Brain microvascular endothelial cell (primary cell): ENCODE data around the gene HOXC11.

Experiments
- DNase-seq: peaks from one replicate; pipeline ENCODE4 v3.0.0-alpha.2; 2020
- H3K27ac ChIP-seq: fragments of 250-450 bp; sonication (Bioruptor Pico); 2 replicates; pipeline ENCODE4 v1.5.1; 2020; ENCODE audit warnings: mild to moderate bottlenecking, moderate library complexity
- H3K27me3 ChIP-seq: fragments of 250-450 bp; sonication (Bioruptor Pico); replicated peaks from 2 replicates; pipeline ENCODE4 v1.5.1; 2020; ENCODE audit warnings: mild to moderate bottlenecking
- H3K36me3 ChIP-seq: fragments of 250-450 bp; sonication (Bioruptor Pico); replicated peaks from 2 replicates; pipeline ENCODE4 v1.5.1; 2020; ENCODE audit warnings: mild to moderate bottlenecking
- H3K4me3 ChIP-seq: 2 replicates; pipeline ENCODE4 v1.5.1; 2011; ENCODE audit warnings: low read depth, mild to moderate bottlenecking, control low read depth, low read length, moderate library complexity
- CTCF ChIP-seq: IDR thresholded peaks from 2 replicates; pipeline ENCODE4 v1.5.1; 2011; ENCODE audit warnings: low read depth, mild to moderate bottlenecking, moderate library complexity, low read length, control low read depth, inconsistent platforms; ENCODE audit errors: missing control alignments
- in situ Hi-C: cut with HindIII; loops from 2 replicates; pipeline ENCODE4 v1.10.0; 2017; ENCODE audit warnings: low sequenced_read_pairs, low pct_ligation_motif_present

HOXC11 gene

GRCh38 chr12:53969588-53970259, 3.2 kb upstream of the HOXC11 start:
- Histone ChIP-seq H3K4me3 (no peak overlapping the region), H3K27ac (no peak overlapping the region), H3K36me3 (no peaks in the 10 kb centered on the region), H3K27me3 (peaks cover 97% of the 10 kb centered on the region)
- in situ Hi-C loops: no loop called here
- no peak for TF ChIP-seq CTCF
- DNase-seq: no peak

- TF ChIP-seq CTCF: no peak
- peaks cover 95% of the 10 kb centered on the region for H3K27me3 ChIP-seq
- no peak for DNase-seq
These were observed 2.5 kb upstream of the HOXC11 start for GRCh38 chr12:53970451-53970850.

GRCh38 chr12:53971129-53971528, 1.8 kb upstream of the HOXC11 start:
- in situ Hi-C loops: no loop called here
- H3K4me3 ChIP-seq: no peak overlapping the region
- peaks cover 94% of the 10 kb centered on the region for H3K27me3 ChIP-seq
- H3K27ac ChIP-seq: no peak overlapping the region
- no peak for TF ChIP-seq CTCF
- H3K36me3 ChIP-seq: no peaks in the 10 kb centered on the region
- DNase-seq: no peak

More at GRCh38 chr12:53970451-53970850, 2.5 kb upstream of the HOXC11 start:
- Histone ChIP-seq H3K27ac (no peak overlapping the region), H3K4me3 (no peak overlapping the region), H3K36me3 (no peaks in the 10 kb centered on the region)
- in situ Hi-C loops: no loop called here

GRCh38 chr12:53971686-53972085, 1.2 kb upstream of the HOXC11 start:
- TF ChIP-seq CTCF: no peak
- Histone ChIP-seq H3K36me3 (no peaks in the 10 kb centered on the region), H3K4me3 (no peak overlapping the region), H3K27me3 (peaks cover 93% of the 10 kb centered on the region), H3K27ac (no peak overlapping the region)
- in situ Hi-C loops: no loop called here
- DNase-seq: no peak

- H3K27ac ChIP-seq: no peak overlapping the region
- no peak for TF ChIP-seq CTCF
- no peak overlapping the region for H3K4me3 ChIP-seq
- no peak for DNase-seq
- in situ Hi-C loops: no loop called here
- peaks cover 93% of the 10 kb centered on the region for H3K27me3 ChIP-seq
- H3K36me3 ChIP-seq: no peaks in the 10 kb centered on the region
These were observed 699 bp upstream of the HOXC11 start for GRCh38 chr12:53972152-53972702.
